ENCODE results near the gene CRIM1.

GRCh38 chr2:36329251-36329650 lies 26.3 kb upstream of the CRIM1 start:
- TF ChIP-seq CTCF (IDR thresholded peaks at IDR 0.05 in 4 of 5, conservative IDR thresholded peaks at IDR 0.05 in 1 of 5): no peak
- TF ChIP-seq POLR2A (IDR thresholded peaks at IDR 0.05): no peak
